ENCODE measurements around the gene DDX19B. TPM values are rescaled to one million over a fixed set of nuclear protein-coding genes. Genes with fewer than 3 reads are reported as not detected.
"Not testable (repeated sequence)": the region's sequence is repeated elsewhere in the genome, so short reads cannot be mapped to it uniquely, and the experiment has no call there.

The DDX19B gene
- total RNA-seq, 1 experiment from 2014 or later = 38.4 TPM

DNA sequence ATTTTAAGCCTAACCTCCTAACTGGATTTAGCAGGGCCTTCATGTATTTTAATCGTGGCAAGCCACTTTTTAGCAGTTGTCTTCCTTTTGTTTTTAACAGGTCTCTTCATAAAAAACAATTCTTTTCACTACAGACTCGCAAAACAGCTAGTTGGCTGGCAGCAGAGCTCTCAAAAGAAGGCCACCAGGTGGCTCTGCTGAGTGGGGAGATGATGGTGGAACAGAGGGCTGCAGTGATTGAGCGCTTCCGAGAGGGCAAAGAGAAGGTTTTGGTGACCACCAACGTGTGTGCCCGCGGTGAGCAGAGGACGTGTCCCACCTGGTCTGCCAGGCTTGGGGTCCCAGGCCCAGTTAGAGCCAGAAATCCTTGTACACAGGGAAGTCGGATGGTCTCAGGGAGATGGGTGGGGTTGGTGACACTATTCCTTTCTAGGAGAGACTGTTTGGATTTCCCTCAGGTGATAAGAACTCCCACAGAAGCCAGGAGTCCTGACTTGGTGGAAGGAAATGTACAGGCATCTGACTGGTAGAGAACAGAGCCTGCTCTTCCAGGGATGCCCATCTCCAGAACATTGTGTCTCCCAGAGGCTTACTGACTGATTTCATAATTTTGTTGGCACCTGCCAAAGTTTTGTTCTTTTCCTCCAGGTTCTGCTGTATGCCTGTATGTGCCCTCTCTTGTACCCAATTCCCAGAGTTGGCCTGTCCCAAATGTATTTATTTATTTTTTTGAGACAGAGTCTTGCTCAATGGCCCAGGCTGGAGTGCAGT lies 32.8 kb downstream of the DDX19B start:
- ChIA-PET POLR2A (no interaction called here), CTCF (interaction anchor here (0.7 to 2.1 kb wide), 10 partner anchors 9 to 139 kb away, joined by 3 to 14 read pairs (median 3); partner anchors contain the start of genes DDX19A and FCSK)
- no peaks in the 10 kb centered on the region for H3K27me3 Mint-ChIP-seq (ENCODE audit: low read depth)
- no peak overlapping the region for H3K4me3 Mint-ChIP-seq
- DNase-seq (ENCODE audit: low spot score) (peak; percentile 38), ATAC-seq (peak; percentile 88)
- H3K4me1 Mint-ChIP-seq = no peaks in the 10 kb centered on the region
- H3K9me3 Mint-ChIP-seq = no peaks in the 10 kb centered on the region
- TF ChIP-seq NR3C1 (CRISPR knock-in tag; conservative IDR thresholded peaks at IDR 0.05; ENCODE audit: low read depth) (no peak), TEAD4 (CRISPR knock-in tag; IDR thresholded peaks at IDR 0.05) (no peak), ZNF416 (CRISPR knock-in tag; IDR thresholded peaks at IDR 0.05) (no peak), MXD4 (CRISPR knock-in tag; IDR thresholded peaks at IDR 0.05; ENCODE audit: borderline replicate concordance) (no peak), ZNF138 (CRISPR knock-in tag; conservative IDR thresholded peaks at IDR 0.05) (no peak), ATF1 (CRISPR knock-in tag; IDR thresholded peaks at IDR 0.05) (no peak), ZNF219 (CRISPR knock-in tag; IDR thresholded peaks at IDR 0.05; ENCODE audit: borderline replicate concordance) (no peak), FOXP1 (CRISPR knock-in tag; IDR thresholded peaks at IDR 0.05; ENCODE audit: borderline replicate concordance) (no peak), CREB1 (CRISPR knock-in tag; IDR thresholded peaks at IDR 0.05) (no peak)
- TF ChIP-seq, protein P1, sequence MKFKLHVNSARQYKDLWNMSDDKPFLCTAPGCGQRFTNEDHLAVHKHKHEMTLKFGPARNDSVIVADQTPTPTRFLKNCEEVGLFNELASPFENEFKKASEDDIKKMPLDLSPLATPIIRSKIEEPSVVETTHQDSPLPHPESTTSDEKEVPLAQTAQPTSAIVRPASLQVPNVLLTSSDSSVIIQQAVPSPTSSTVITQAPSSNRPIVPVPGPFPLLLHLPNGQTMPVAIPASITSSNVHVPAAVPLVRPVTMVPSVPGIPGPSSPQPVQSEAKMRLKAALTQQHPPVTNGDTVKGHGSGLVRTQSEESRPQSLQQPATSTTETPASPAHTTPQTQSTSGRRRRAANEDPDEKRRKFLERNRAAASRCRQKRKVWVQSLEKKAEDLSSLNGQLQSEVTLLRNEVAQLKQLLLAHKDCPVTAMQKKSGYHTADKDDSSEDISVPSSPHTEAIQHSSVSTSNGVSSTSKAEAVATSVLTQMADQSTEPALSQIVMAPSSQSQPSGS (CRISPR knock-in tag; IDR thresholded peaks at IDR 0.05; ENCODE audit: borderline replicate concordance, low read depth) = no peak
- TF ChIP-seq, protein P2, sequence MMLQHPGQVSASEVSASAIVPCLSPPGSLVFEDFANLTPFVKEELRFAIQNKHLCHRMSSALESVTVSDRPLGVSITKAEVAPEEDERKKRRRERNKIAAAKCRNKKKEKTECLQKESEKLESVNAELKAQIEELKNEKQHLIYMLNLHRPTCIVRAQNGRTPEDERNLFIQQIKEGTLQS (CRISPR knock-in tag; conservative IDR thresholded peaks at IDR 0.05) = no peak
- TF ChIP-seq, protein P3, sequence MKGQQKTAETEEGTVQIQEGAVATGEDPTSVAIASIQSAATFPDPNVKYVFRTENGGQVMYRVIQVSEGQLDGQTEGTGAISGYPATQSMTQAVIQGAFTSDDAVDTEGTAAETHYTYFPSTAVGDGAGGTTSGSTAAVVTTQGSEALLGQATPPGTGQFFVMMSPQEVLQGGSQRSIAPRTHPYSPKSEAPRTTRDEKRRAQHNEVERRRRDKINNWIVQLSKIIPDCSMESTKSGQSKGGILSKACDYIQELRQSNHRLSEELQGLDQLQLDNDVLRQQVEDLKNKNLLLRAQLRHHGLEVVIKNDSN (CRISPR knock-in tag; IDR thresholded peaks at IDR 0.05) = no peak
- TF ChIP-seq, protein P4, sequence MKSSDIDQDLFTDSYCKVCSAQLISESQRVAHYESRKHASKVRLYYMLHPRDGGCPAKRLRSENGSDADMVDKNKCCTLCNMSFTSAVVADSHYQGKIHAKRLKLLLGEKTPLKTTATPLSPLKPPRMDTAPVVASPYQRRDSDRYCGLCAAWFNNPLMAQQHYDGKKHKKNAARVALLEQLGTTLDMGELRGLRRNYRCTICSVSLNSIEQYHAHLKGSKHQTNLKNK (CRISPR knock-in tag; IDR thresholded peaks at IDR 0.05) = no peak
- TF ChIP-seq, protein P5, sequence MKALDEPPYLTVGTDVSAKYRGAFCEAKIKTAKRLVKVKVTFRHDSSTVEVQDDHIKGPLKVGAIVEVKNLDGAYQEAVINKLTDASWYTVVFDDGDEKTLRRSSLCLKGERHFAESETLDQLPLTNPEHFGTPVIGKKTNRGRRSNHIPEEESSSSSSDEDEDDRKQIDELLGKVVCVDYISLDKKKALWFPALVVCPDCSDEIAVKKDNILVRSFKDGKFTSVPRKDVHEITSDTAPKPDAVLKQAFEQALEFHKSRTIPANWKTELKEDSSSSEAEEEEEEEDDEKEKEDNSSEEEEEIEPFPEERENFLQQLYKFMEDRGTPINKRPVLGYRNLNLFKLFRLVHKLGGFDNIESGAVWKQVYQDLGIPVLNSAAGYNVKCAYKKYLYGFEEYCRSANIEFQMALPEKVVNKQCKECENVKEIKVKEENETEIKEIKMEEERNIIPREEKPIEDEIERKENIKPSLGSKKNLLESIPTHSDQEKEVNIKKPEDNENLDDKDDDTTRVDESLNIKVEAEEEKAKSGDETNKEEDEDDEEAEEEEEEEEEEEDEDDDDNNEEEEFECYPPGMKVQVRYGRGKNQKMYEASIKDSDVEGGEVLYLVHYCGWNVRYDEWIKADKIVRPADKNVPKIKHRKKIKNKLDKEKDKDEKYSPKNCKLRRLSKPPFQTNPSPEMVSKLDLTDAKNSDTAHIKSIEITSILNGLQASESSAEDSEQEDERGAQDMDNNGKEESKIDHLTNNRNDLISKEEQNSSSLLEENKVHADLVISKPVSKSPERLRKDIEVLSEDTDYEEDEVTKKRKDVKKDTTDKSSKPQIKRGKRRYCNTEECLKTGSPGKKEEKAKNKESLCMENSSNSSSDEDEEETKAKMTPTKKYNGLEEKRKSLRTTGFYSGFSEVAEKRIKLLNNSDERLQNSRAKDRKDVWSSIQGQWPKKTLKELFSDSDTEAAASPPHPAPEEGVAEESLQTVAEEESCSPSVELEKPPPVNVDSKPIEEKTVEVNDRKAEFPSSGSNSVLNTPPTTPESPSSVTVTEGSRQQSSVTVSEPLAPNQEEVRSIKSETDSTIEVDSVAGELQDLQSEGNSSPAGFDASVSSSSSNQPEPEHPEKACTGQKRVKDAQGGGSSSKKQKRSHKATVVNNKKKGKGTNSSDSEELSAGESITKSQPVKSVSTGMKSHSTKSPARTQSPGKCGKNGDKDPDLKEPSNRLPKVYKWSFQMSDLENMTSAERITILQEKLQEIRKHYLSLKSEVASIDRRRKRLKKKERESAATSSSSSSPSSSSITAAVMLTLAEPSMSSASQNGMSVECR (CRISPR knock-in tag; IDR thresholded peaks at IDR 0.05; ENCODE audit: borderline replicate concordance) = no peak
- H3K36me3 Mint-ChIP-seq = peaks cover 34% of the 10 kb centered on the region
- H3K27ac Mint-ChIP-seq = peak overlapping the region; percentile 11; the same call in 1 of the 2 replicates

DNA sequence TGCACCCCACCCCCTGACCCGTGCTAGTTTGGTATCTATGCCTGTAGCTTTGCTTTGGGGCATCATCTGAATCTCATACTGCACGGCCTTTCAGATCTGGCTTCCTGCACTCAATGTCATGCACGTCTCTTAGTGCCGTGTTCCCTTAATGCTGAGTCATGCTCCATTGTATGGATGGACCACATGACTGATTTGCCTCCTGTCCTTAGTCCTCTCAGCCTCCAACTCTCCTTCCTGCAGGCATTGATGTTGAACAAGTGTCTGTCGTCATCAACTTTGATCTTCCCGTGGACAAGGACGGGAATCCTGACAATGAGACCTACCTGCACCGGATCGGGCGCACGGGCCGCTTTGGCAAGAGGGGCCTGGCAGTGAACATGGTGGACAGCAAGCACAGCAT lies 33.7 kb downstream of the DDX19B start:
- DNase-seq (ENCODE audit: low spot score); H3K27me3 Mint-ChIP-seq (ENCODE audit: low read depth); H3K4me1 Mint-ChIP-seq; ATAC-seq; H3K4me3 Mint-ChIP-seq; H3K9me3 Mint-ChIP-seq; POLR2A ChIA-PET: not testable (repeated sequence)
- peaks cover 34% of the 10 kb centered on the region for H3K36me3 Mint-ChIP-seq
- CTCF ChIA-PET = interaction anchor here (1.2 to 2.0 kb wide), 2 partner anchors 14 to 121 kb away, joined by 3 to 6 read pairs; partner anchors contain the start of genes DDX19A and FCSK
- H3K27ac Mint-ChIP-seq = peak overlapping the region; percentile 16

Measured in WTC11 (cell line).